OCI-LY7 (cell line): Measurements from ENCODE around the gene PARVB. TPM values are rescaled to one million over a fixed set of nuclear protein-coding genes. Genes with fewer than 3 reads are reported as not detected.

Experiments
- BruUV-seq: library from RNA; stranded (reverse); fragments of 400-500 nt; replicated peaks from 2 replicates; lab custom pipeline; 2021; lab: Mats Ljungman, UMichigan
- CTCF ChIA-PET: fragments of 300-600 bp; sonication (Branson Sonifier 250); formaldehyde crosslinking; loops from one replicate; lab custom pipeline; 2022; ENCODE audit warnings: antibody characterized with exemption; ENCODE audit not compliant: unreplicated experiment; lab: Charles Lee
- POLR2A ChIA-PET: fragments of 300-600 bp; sonication (Branson Sonifier 250); formaldehyde crosslinking; loops from one replicate; lab custom pipeline; 2022; ENCODE audit warnings: antibody characterized with exemption; lab: Charles Lee
- DNase-seq: peaks from one replicate; pipeline ENCODE4 v3.0.0-alpha.2; 2015; ENCODE audit warnings: low spot score
- H2AFZ ChIP-seq: fragments of 200-600 bp; sonication (generic), shearing (Covaris generic); 2 replicates; pipeline ENCODE4 v1.6.1; 2014; ENCODE audit warnings: mild to moderate bottlenecking, antibody characterized with exemption, low read length, moderate library complexity
- H3K27ac ChIP-seq: fragments of 200-600 bp; sonication (generic); 2 replicates; pipeline ENCODE4 v1.5.1; 2014; ENCODE audit warnings: mixed run types, low read depth, mild to moderate bottlenecking, moderate library complexity, low read length, inconsistent platforms; ENCODE audit not compliant: poor library complexity, severe bottlenecking
- H3K36me3 ChIP-seq: fragments of 200-600 bp; sonication (generic); 2 replicates; pipeline ENCODE4 v1.6.1; 2014; ENCODE audit warnings: mild to moderate bottlenecking, antibody characterized with exemption, low read length, moderate library complexity, mixed read lengths; ENCODE audit not compliant: insufficient read depth
- H3K4me1 ChIP-seq: fragments of 200-600 bp; sonication (generic); 2 replicates; pipeline ENCODE4 v1.5.1; 2014; ENCODE audit warnings: mild to moderate bottlenecking, low read length; ENCODE audit not compliant: insufficient read depth, poor library complexity, severe bottlenecking
- H3K4me2 ChIP-seq: fragments of 200-600 bp; sonication (generic); 2 replicates; pipeline ENCODE4 v1.6.1; 2014; ENCODE audit warnings: mild to moderate bottlenecking, low read length
- H3K4me3 ChIP-seq: fragments of 200-600 bp; sonication (generic); 2 replicates; pipeline ENCODE4 v1.5.1; 2014; ENCODE audit warnings: mild to moderate bottlenecking, low read depth, low read length; ENCODE audit not compliant: poor library complexity, severe bottlenecking
- H3K79me2 ChIP-seq: fragments of 200-600 bp; sonication (generic); 2 replicates; pipeline ENCODE4 v1.6.1; 2016; ENCODE audit warnings: low read depth, mild to moderate bottlenecking, low read length, moderate library complexity, mixed read lengths; ENCODE audit not compliant: insufficient read depth
- H3K9me2 ChIP-seq: fragments of 200-600 bp; sonication (generic); 2 replicates; pipeline ENCODE4 v1.6.1; 2016; ENCODE audit warnings: mild to moderate bottlenecking, low read length, mixed read lengths; ENCODE audit not compliant: insufficient read depth
- H3K9me3 ChIP-seq: fragments of 200-600 bp; sonication (generic); 2 replicates; pipeline ENCODE4 v1.6.1; 2014; ENCODE audit warnings: mild to moderate bottlenecking, mixed run types, low read length, mixed read lengths
- H4K20me1 ChIP-seq: fragments of 200-600 bp; sonication (generic); 2 replicates; pipeline ENCODE4 v1.6.1; 2014; ENCODE audit warnings: mild to moderate bottlenecking, antibody characterized with exemption, low read length, moderate library complexity, mixed read lengths; ENCODE audit not compliant: insufficient read depth
- CTCF ChIP-seq: fragments of 200-600 bp; sonication (generic); conservative IDR thresholded peaks from 2 replicates; pipeline ENCODE4 v1.5.1; 2014; ENCODE audit warnings: mild to moderate bottlenecking, antibody characterized with exemption, low read length, moderate library complexity, mixed read lengths
- EZH2phosphoT487 ChIP-seq: fragments of 200-600 bp; sonication (generic); IDR thresholded peaks from 2 replicates; pipeline ENCODE4 v1.6.1; 2018; ENCODE audit warnings: low read depth, borderline replicate concordance, mild to moderate bottlenecking, mixed run types, antibody characterized with exemption, low read length, moderate library complexity, mixed read lengths
- intact Hi-C: fragments of 100-400 bp; cut with micrococcal nuclease; formaldehyde crosslinking; loops from one replicate; pipeline ENCODE4 v1.10.0; 2022; ENCODE audit not compliant: unreplicated experiment
- total RNA-seq, 2 experiments: library from RNA; depleted of rRNA in 1 of 2; stranded (reverse); fragments of >200 nt in 1 of 2; shearing (Covaris generic) in 1 of 2; gene quantifications; 2 replicates each; pipeline ENCODE4 v1.2.3, GENCODE V29; 2014 to 2022

Gene PARVB
- total RNA-seq, 2 experiments from 2014 or later, result 0.34 TPM; not detected in 1

- no peak overlapping the region for H3K27ac ChIP-seq
- no peaks in the 10 kb centered on the region for H3K9me3 ChIP-seq
- intact Hi-C loops, result no loop called here
- TF ChIP-seq CTCF (no peak), EZH2phosphoT487 (no peak)
- BruUV-seq, result no TSS peak
- H3K79me2 ChIP-seq, result no peaks in the 10 kb centered on the region
- H2AFZ ChIP-seq, result peak overlapping the region; percentile 63; the same call in 1 of the 2 replicates
- ChIA-PET CTCF (no interaction called here), POLR2A (interaction anchor here (0.6 to 0.8 kb wide), 2 partner anchors 22 to 80 kb away, joined by 3 read pairs; no protein-coding TSS in a partner anchor)
- H3K4me3 ChIP-seq, result no peak overlapping the region
- peak; percentile 24 for DNase-seq
- H3K9me2 ChIP-seq, result no peaks in the 10 kb centered on the region
- peak overlapping the region; percentile 26; the same call in 1 of the 2 replicates for H3K4me2 ChIP-seq
- no peaks in the 10 kb centered on the region for H4K20me1 ChIP-seq
- peaks cover 25% of the 10 kb centered on the region for H3K4me1 ChIP-seq
- H3K36me3 ChIP-seq, result no peaks in the 10 kb centered on the region
Observed at GRCh38 chr22:44182588-44183286, 158.6 kb downstream of the PARVB start.

GRCh38 chr22:44183287-44183588, 159.1 kb downstream of the PARVB start:
- ChIA-PET CTCF (no interaction called here), POLR2A (interaction anchor here (0.8 kb wide), 1 partner anchor 22 kb away, joined by 3 read pairs; no protein-coding TSS in a partner anchor)
- Histone ChIP-seq H2AFZ (peak overlapping the region; percentile 63; the same call in 1 of the 2 replicates), H3K36me3 (no peaks in the 10 kb centered on the region), H3K9me2 (no peaks in the 10 kb centered on the region), H3K4me3 (no peak overlapping the region), H3K27ac (no peak overlapping the region), H3K4me2 (peak overlapping the region; percentile 26; the same call in 1 of the 2 replicates), H4K20me1 (no peaks in the 10 kb centered on the region), H3K79me2 (no peaks in the 10 kb centered on the region), H3K9me3 (no peaks in the 10 kb centered on the region), H3K4me1 (peaks cover 25% of the 10 kb centered on the region)
- DNase-seq, result no peak
- BruUV-seq, result no TSS peak
- intact Hi-C loops, result no loop called here
- TF ChIP-seq CTCF (no peak), EZH2phosphoT487 (no peak)

DNA sequence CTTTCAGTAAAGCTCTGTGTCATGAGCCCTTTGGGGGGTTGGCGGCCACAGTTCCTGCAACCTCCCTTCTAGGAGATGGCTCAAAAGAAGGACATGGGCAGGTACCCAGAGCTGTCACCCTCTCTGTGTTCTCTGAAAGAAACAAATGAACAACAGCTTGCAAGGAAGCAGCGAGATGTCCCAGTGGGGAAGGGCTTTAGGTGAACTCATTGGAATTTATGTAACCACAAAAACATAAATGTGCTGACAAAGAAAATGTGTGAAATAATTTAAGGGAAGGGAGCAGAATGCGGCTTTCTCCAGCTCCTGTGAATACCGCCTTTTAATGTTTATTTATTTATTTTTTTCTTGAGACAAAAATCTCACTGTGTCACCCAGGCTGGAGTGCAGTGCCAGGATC, 159.9 kb downstream of the PARVB start:
- Histone ChIP-seq H3K4me1 (peaks cover 25% of the 10 kb centered on the region), H3K36me3 (no peaks in the 10 kb centered on the region), H3K9me2 (no peaks in the 10 kb centered on the region), H3K27ac (no peak overlapping the region), H3K4me3 (no peak overlapping the region), H2AFZ (no peak overlapping the region), H3K9me3 (no peaks in the 10 kb centered on the region), H3K79me2 (no peaks in the 10 kb centered on the region), H4K20me1 (no peaks in the 10 kb centered on the region), H3K4me2 (no peak overlapping the region)
- no peak for DNase-seq
- no TSS peak for BruUV-seq
- intact Hi-C loops, result no loop called here
- TF ChIP-seq CTCF (no peak), EZH2phosphoT487 (no peak)
- ChIA-PET POLR2A (no interaction called here), CTCF (no interaction called here)
